ENCODE results near the gene IFNL2.
"Not testable (repeated sequence)": the region's sequence is repeated elsewhere in the genome, so short reads cannot be mapped to it uniquely, and the experiment has no call there.

Gene IFNL2

DNA sequence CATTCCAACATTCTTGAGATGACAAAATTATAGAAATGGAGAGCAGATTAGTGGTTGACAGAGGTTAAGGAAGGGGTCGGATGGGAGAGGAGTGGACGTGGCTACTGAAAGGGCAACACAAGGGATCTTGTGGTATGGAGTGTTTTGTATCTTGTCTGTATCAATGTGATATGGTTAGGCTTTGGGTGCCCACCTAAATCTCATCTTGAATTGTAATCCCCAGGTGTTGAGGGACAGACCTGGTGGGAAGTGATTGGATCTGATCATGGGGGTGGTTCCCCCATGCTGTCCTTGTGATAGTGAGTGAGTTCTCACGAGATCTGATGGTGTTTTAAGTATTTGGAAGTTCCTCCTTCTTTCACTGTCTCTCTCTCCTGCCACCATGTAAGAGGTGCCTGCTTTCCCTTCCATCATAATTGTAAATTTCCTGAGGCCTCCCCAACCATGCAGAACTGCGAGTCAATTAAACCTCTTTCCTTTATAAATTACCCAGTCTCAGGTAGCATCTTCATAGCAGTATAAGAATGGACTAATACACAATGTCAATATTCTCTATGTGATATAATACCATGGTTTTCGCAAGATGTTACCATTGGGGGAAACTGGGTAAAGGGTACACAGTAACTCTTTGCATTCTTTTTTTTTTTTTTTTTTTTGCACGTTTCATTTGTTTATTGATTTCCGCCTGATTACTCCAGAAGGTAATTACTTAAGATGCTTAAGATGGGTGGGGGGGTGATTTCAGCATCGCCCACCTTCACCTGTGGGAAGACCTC, 14.6 kb upstream of the IFNL2 start:
- DNase-seq, result no peak

DNA sequence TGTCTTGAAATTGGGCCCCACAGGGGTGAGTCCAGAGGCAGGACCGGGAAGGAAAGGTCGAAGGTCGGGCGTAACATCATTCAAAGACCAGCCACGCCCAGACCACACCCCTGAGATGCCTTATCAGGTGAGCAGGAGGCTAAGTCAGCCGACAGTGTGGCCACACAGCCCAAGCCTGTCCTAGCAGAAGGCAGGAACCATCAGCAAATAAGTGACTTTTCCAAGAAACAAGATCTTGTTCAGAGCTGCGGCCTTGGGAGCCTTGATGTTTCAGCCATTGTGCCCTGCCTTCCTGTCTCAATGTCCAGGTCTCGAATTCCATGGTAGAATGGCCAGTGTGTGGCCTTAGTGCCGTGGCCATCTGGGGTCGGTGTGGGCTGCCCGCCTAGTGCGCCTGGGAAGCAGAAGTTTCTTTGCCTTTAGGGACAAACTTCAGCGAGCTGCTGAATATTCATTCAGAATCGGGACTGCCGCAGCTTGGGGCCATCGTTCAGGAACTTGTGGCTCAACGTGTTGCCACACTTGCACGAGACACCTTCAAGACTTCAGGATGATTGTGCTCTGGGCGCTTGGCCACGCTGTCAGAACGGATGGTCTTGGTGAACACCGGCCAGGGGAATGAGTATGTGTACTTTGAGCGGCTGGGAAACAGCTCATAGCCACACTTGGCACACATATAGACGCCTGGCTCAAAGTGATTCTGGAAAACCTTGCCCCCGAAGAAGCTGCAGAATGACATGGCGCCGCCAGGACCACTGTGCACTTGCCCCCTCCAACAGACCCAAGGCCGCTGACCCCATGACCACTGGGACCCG, 13.5 kb upstream of the IFNL2 start:
- no peak for DNase-seq

DNA sequence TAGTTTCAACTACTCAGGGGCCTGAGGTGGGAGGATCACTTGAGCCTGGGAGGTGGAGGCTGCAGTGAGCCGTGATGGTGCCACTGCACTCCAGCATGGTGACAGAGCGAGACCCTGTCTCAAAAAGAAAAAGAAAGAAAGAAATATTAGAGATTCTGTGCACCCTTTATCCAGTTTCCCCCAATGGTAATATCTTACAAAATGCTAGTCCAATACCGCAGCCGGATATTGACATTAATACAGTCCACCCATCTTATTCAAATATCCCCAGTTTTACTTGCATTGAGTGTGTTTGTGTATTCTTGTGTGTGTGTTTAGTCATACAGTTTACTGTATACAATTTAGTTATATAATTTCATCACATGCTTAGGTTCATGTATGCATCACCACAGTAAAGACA, 11.0 kb upstream of the IFNL2 start:
- no peak for DNase-seq

DNA sequence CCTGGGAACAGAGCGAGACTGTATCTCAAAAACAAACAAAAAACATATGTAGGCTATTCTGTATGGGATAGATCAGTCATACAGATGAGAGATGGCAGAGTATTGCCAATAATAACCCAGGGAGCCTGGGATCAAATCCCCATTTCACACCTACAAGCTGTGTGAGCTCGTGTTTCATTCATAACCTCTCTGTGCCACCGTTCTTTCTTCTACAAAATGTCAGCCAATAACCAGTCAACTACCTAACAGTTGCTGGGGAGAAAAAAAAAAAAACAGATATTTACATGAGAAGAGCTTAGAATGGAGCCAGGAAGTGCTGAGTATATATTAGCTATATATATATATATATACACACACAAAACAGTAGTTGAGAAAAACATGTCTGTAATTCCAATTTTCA, 6.5 kb upstream of the IFNL2 start:
- no peak for DNase-seq

DNA sequence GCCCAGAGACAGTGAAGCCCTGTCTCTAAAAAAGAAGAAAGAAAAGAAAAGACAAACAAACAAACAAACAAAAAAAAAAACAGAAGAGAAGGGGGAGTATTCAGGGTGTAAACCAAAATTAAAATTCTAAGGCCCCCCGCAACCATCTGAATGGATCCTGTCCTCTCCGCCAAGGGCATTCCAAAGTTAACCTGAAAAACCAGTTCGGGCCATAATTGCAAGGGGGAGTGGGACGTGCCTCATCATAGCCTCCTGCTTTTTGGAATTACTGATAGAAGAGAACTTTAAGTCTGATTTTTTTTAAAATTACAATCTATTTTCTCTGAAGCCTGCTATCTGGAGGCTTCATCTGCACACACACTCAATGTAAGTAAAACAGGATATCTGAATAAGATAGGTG, 5.7 kb upstream of the IFNL2 start:
- DNase-seq, result no peak

DNA sequence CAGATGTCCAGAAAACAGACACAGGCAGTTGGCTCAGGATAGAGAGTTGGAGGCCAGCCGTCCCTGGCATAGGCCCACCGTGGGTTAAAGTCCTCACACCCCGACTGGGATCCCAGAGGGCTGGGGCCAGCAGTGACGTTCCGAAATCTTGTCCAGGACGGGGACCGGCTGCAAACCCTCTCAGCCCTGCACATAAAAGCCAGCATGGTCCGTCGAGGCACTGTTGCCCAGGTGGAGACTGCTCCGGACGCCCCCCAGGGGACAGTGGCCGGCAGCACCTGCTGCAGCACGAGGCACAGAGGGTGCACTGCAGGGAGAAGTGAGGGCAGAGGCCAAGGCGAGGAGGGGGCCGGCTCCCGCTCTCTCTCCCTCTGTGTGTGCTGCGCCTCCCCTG, 4.3 kb upstream of the IFNL2 start:
- no peak for DNase-seq

DNA sequence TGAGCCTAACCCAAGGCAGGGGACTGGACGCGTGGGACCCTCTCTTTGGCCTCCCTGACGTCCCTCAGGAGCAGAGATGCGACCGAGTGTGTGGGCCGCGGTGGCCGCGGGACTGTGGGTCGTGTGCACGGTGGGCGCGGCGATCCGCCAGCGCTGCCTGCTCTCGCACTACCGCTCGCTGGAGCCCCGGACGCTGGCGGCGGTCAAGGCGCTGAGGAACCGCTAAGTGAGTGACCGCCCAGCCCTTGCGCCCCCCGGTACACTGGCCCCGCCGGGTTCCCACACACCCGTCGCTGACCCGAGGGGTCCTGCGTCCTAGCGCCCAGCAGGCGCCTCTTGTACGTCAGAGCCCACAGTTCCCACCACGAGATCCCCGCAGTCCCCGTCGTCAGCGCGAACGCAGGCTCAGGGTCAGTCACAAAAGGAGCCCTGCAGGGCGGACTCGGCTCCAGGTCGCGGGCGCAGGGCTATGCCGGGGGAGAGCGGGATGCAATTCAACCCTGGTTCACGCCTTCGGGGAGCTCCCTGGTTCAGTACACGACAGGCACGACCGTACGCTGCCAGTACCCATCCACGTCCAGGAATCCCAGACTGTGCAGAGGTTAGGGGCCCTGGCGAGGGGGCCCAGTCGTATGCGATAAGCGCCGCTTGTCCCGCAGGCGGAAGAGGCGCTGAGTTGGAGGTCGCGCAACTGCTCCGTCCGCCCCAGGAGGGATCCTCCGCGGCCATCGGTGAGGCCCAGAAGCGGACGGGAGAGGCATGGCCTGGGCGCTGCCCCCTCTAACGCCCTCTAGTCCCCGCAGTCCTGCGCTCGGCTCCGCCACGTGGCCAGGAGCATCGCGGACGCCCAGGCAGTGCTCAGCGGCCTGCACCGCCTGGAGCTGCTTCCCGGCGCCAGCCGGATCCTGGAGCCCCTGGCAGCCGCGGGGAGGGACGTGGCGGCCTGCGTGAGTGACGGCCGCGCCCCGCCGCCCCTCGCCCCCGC, 3.6 kb upstream of the IFNL2 start:
- DNase-seq, result no peak

DNA sequence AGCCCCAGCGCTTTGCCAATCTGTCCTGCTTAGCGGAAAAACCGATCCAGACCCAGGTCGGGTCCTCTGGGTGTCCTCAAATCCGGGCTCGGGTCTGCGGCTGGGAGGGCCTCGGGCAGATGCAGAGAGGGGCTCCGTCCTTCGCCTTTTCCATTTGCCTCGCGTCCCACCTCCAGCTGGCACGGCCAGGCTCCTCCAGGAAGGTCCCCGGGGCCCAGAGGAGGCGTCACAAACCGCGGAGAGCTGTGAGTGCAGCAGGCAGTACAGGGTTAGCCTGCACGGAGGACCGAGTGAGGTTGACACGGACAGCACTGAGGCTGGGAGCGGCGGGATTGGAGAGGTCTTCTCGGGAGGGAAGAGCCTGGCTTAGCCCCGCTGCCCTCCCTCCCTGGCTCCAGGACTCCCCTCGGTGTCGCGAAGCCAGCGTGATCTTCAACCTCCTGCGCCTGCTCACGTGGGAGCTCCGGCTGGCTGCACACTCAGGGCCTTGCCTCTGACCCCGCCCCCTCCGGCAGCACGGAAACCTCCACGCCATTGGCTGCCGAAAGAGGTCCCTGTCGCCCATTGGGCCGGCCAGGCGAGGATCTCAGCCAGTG, 2.8 kb upstream of the IFNL2 start:
- DNase-seq, result no peak

DNA sequence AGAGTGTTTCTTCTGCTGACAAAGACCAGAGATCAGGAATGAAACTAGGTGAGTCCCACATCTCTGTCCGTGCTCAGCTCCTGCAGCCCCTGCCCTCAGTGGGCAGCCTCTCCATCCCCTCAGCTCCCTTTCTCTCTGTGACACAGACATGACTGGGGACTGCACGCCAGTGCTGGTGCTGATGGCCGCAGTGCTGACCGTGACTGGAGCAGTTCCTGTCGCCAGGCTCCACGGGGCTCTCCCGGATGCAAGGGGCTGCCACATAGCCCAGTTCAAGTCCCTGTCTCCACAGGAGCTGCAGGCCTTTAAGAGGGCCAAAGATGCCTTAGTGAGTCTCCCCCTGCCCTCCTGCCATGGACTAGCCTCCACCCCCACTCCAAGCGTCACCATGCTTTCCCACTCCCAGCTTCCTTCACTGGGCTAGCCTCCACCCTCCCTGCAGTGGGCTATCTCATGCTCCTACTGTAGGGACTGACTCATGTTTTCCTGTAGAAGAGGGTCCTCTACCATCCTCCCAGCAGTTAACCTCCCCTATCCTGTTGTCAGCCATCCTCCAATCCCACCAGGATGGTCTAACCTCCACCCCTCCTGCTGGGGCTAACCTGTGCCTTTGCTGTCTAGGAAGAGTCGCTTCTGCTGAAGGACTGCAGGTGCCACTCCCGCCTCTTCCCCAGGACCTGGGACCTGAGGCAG, 481 bp downstream of the IFNL2 start:
- DNase-seq, result not testable (repeated sequence)

DNA sequence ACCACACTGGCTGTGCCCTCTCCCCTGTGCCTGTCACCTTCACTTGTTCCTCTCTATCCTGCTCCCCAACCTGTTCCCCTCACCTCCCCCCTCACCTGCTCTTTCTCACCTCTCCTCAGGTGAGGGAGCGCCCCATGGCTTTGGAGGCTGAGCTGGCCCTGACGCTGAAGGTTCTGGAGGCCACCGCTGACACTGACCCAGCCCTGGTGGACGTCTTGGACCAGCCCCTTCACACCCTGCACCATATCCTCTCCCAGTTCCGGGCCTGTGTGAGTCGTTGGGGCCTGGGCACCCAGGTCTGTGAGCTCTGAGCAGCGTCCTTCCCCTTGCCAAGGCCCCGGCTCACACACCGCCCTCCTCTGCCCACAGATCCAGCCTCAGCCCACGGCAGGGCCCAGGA, 1.2 kb downstream of the IFNL2 start:
- DNase-seq, result not testable (repeated sequence)

DNA sequence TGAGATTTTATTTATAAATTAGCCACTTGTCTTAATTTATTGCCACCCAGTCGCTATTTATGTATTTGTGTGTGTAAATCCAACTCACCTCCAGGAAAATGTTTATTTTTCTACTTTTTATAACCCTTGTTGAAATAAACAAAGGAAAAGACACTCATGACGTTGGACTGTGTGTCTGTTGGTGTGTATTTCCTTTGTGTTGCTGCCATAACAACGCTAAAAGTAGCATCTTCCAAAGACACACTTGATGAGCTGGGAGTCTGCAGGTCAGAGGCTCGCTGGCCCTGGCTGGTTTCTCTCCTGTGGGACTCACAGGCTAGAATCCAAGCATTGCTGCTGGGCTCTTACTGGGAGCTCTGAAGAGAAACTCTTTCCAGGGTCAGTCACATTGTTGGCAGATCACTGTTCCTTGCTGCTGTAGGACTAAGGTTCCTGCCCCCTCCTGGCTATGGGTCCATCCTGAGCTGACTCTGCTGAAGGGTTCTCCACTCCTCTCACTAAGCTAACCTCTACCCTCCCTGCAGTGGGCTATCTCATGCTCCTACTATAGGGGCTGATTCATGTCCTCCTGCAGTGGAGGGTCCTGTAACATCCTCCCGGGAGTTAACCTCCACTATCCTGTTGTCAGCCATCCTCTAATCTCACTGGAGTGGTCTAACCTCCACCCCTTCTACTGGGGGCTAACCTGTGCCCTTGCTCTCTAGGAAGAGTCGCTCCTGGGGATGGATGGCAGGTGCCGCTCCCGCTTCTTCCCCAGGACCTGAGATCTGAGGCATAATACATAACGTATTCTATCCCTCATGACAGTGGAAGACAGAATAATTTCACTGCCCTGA, 2.1 kb downstream of the IFNL2 start:
- DNase-seq, result no peak

DNA sequence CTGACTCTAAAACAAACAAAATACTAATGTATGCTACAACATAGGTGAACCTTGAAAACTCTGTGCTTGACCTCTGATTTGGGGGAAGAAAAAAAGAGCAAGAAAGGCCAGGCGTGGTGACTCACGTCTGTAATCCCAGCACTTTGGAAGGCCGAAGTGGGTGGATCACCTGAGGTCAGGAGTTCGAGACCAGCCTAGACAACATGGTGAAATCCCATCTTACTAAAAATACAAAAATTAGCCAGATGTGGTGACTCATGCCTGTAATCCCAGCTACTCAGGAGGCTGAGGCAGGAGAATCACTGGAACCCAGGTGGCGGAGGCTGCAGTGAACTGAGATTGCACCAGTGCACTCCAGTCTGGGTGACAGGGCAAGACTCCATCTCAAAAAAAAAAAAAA, 5.7 kb downstream of the IFNL2 start:
- DNase-seq, result not testable (repeated sequence)

DNA sequence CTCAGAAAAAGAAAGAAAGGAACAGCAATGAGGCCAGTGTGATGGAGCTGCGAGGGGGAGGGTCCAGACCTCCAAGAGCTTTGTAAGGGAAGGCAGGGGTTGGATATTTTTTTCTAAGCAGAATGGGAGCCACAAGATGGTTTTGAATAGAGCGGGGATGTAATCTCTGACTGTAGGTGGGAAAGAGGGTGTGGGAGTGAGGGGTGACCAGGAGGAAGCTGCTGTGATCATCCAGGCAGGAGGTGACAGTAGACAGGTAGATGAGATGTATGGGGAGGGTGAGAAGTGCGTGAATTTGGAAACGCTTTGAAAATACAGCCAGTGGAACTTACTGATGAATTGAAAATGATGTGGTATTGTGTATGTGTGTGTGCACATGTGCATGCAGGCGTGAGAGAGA, 7.4 kb downstream of the IFNL2 start:
- no peak for DNase-seq

DNA sequence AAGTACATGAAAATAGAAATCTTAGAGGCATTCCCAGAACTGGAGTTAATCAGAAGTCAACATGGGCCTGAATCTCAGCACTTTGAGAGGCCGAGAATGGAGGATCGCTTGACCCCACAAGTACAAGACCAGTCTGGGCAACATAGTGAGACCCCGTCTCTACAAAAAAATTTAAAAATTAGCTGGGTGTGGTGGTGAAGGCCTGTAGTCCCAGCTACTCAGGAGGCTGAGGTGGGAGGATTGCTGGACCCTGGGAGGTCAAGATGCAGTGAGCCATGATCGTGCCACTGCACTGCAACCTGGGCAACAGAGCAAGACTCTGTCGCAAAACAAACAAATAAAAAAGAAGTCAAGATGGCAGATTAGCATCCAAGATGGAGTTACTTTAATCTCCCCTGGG, 8.5 kb downstream of the IFNL2 start:
- no peak for DNase-seq

DNA sequence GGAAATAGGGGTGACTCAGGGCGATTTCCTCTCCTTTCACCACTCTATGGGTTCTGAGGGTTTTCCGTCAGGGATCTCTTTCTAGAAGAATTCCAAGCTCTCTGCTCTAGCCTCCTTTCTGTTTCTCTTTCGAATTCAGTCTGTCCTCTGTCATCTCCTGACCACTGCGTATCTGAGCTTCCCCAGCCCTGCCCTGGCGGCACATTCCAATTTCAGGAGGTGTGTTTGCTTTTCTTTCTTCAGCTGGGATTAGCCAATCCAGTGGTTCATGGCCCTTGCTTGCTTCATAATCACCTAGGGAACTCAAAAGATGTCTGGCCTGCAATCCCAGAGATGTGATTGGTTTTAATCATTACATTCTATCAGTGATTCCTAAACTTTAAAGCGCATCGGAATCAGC, 9.4 kb downstream of the IFNL2 start:
- DNase-seq, result no peak

DNA sequence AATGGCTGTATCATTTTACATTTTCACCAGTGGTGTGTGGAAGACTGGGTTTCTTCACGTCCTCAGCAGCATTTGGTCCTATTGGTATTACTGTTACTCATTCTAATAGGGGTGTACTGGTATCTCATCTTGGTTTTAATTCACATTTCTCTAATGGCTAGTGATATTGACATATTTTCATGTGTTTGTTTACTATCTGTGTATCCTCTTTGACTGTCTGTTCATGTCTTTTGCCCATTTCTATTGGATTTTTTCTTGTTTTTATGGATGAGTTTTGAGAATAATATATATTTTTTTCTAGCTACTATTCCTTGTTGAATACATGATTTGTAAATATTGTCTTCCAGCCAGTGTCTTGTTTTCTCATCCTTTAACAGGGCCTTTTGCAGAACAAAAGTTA, 13.8 kb downstream of the IFNL2 start:
- DNase-seq, result no peak

DNA sequence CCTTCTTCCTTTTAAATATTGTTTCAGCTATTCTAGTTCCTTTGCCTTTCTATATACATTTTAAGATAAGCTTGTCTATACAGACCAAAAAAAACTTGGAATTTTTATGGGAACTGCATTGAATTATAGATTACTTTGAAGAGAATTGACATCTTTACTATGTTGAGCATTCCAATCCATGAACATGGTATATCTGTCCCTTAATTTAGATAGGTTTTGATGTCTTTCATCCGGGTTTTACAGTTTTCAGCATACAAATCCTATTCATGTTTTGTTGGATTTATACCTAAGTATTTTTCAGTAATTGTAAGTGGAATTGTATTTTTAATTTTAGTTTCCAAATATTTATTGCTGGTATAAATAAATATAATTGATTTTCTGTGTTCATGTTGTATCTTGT, 15.8 kb downstream of the IFNL2 start:
- no peak for DNase-seq

DNA sequence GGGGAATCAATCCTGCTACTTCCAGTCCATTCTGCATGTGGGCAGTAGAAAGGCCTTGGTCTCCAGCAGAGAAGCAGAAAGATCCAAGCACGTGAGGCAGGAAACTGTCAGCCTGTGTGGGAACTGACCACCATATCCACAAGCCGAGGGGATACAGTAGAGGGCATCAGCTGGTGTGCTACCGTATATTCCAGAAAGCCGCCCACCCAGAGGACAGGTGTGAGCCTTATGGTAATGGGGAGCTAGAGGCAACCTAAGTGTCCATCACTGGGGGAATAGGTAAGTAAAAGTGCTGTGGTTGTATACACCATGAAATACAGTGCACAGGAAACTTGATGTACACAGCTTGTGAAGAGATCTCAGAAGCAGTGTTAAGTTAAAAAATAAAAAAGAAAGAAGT, 25.2 kb downstream of the IFNL2 start:
- DNase-seq, result no peak

DNA sequence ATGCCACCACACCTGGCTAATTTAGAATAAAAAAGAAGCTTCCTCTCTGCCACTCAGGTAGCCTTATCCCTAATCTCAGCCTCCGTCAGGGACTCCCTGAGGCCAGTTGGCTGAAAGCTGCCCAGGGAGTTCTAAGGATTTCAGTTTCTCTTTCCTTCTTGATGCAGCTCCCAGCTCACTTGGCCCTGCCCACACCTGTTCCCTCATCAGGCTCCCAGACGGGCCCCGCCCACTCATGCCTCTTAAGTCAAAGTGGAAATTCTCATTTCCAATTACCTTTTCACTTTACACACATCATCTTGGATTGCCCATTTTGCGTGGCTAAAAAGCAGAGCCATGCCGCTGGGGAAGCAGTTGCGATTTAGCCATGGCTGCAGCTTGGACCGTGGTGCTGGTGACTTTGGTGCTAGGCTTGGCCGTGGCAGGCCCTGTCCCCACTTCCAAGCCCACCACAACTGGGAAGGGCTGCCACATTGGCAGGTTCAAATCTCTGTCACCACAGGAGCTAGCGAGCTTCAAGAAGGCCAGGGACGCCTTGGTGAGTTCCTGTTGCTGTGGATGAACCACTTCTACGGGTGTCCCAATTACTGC, 28.0 kb downstream of the IFNL2 start, which contains the start of gene IFNL1:
Gene IFNL1, plus strand, starts transcription at position 353 of the 591 bp plus-strand sequence. Its CDS starts 15 bp downstream, at position 368.
- DNase-seq, result no peak

DNA sequence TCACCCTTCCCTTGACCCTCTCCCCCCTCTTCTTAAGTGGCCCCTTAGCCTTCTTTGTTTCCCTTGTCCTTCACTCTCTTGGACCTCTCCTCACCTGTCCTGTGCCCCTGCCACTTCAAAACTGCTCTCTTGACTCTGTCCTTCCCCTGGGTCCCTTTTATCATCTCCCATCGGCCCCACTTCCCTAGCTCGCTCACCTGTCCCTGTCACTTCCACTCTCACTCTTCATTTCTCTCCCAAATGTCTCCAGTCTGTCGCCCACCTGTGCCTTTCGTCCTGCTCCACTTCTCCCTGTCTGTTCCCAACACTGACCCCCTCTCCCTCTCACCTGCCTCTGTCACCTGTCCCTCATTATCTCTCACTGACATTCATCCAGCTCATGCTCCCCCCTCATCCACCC, 28.7 kb downstream of the IFNL2 start:
- DNase-seq, result no peak
